CD4-positive, alpha-beta T cell (primary cell): ENCODE measurements around the gene RGS5. TPM values are rescaled to one million over a fixed set of nuclear protein-coding genes. Genes with fewer than 3 reads are reported as not detected.

ENCODE experiments used
- ATAC-seq: fragments of 200-7000 bp; cut with Tn5 transposase; one replicate; pipeline ENCODE4 v1.10.0; 2022; ENCODE audit warnings: mild to moderate bottlenecking; ENCODE audit not compliant: poor library complexity
- CTCF ChIA-PET: fragments of 350-600 bp; sonication (Branson Sonifier 250); formaldehyde crosslinking; loops from one replicate; lab custom pipeline; 2021; ENCODE audit warnings: antibody characterized with exemption, inconsistent platforms; lab: Charles Lee
- POLR2A ChIA-PET: fragments of 350-600 bp; sonication (Branson Sonifier 250); formaldehyde crosslinking; loops from one replicate; lab custom pipeline; 2021; ENCODE audit warnings: antibody characterized with exemption, inconsistent platforms; lab: Charles Lee
- DNase-seq, 14 experiments: peaks; one replicate each; pipeline ENCODE4 v3.0.0-alpha.2; 2013 to 2020; ENCODE audit warnings: mixed read lengths in 2 of 14
- H3K27ac ChIP-seq, 2 donors: one replicate each; pipeline versions ENCODE4 v1.5.1 to v1.7.0; 2013; ENCODE audit warnings: low read length in 2 of 2, low read depth in 1 of 2, mild to moderate bottlenecking in 1 of 2
- H3K27me3 ChIP-seq, 2 experiments: 1 replicate in 1 of 2; 2 replicates in 1 of 2; pipeline versions ENCODE4 v1.6.1 to v1.7.0; 2013; ENCODE audit warnings: low read length in 2 of 2, control low read depth in 1 of 2, mild to moderate bottlenecking in 1 of 2, moderate library complexity in 1 of 2; ENCODE audit not compliant: insufficient read depth in 2 of 2, control insufficient read depth in 1 of 2
- H3K36me3 ChIP-seq: one replicate; pipeline ENCODE4 v1.6.1; 2013; ENCODE audit warnings: low read length, control low read depth; ENCODE audit not compliant: insufficient read depth
- H3K4me1 ChIP-seq: one replicate; pipeline ENCODE4 v1.6.1; 2013; ENCODE audit warnings: low read length, control low read depth; ENCODE audit not compliant: insufficient read depth
- H3K4me3 ChIP-seq: one replicate; pipeline ENCODE4 v1.5.1; 2013; ENCODE audit warnings: mild to moderate bottlenecking, low read length, moderate library complexity
- H3K9me3 ChIP-seq, 2 experiments: 1 replicate in 1 of 2; 2 replicates in 1 of 2; pipeline versions ENCODE4 v1.6.1 to v1.7.0; 2013; ENCODE audit warnings: low read length in 2 of 2, mild to moderate bottlenecking in 2 of 2, control low read depth in 1 of 2, moderate library complexity in 1 of 2; ENCODE audit not compliant: control insufficient read depth in 1 of 2, insufficient read depth in 1 of 2
- H3K27ac Mint-ChIP-seq: one replicate; pipeline ENCODE4 v1.8.0; 2020; ENCODE audit warnings: mixed read lengths
- H3K27me3 Mint-ChIP-seq: one replicate; pipeline ENCODE4 v1.8.0; 2021; ENCODE audit warnings: mixed read lengths
- H3K36me3 Mint-ChIP-seq: one replicate; pipeline ENCODE4 v1.8.0; 2021; ENCODE audit warnings: low read depth, mixed read lengths
- H3K4me1 Mint-ChIP-seq: one replicate; pipeline ENCODE4 v1.8.0; 2021; ENCODE audit warnings: low read depth, mixed read lengths
- H3K4me3 Mint-ChIP-seq: one replicate; pipeline ENCODE4 v1.8.0; 2020; ENCODE audit warnings: mild to moderate bottlenecking, mixed read lengths
- H3K9me3 Mint-ChIP-seq: one replicate; pipeline ENCODE4 v1.8.0; 2020; ENCODE audit warnings: mixed read lengths
- intact Hi-C, 2 experiments: fragments of 100-400 bp; cut with DNase I in 1 of 2; cut with micrococcal nuclease in 1 of 2; formaldehyde crosslinking; loops; one replicate each; pipeline versions ENCODE4 v1.15.1 to v1.9.0; 2023 to 2025; cut with DNase I, micrococcal nuclease
- total RNA-seq, 174 experiments: library from RNA in 2 of 174; stranded (reverse) in 2 of 174; gene quantifications; one replicate each; pipeline ENCODE4 v1.2.3 and lab custom pipeline; 2021 to 2026
- TF ChIP-seq, protein P1 (sequence below): fragments of 200-600 bp; IDR thresholded peaks from one replicate; pipeline ENCODE4 v1.8.0; 2022; ENCODE audit warnings: antibody characterized with exemption, mild to moderate bottlenecking

The RGS5 gene
- total RNA-seq, 2 experiments from 2014 or later, result 1.2 to 1.6 TPM

DNA sequence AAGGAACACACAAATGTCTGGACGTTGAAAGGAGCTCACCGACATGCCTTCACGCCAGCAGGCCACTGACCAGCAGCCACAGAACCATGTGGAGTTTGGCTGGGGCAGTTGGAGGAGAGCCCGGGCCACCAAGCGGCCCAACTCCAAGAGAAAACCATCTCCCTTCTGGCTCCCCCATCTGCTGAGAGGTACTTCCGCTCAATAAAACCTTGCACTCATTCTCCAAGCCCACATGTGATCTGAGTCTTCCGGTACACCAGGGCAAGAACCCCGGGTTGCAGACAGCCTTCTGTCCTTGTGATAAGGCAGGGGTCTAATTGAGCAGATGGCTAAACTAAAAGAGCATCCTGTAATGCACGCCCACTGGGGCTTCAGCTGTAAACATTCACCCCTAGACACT, 109.1 kb downstream of the RGS5 start:
- TF ChIP-seq, protein P1, sequence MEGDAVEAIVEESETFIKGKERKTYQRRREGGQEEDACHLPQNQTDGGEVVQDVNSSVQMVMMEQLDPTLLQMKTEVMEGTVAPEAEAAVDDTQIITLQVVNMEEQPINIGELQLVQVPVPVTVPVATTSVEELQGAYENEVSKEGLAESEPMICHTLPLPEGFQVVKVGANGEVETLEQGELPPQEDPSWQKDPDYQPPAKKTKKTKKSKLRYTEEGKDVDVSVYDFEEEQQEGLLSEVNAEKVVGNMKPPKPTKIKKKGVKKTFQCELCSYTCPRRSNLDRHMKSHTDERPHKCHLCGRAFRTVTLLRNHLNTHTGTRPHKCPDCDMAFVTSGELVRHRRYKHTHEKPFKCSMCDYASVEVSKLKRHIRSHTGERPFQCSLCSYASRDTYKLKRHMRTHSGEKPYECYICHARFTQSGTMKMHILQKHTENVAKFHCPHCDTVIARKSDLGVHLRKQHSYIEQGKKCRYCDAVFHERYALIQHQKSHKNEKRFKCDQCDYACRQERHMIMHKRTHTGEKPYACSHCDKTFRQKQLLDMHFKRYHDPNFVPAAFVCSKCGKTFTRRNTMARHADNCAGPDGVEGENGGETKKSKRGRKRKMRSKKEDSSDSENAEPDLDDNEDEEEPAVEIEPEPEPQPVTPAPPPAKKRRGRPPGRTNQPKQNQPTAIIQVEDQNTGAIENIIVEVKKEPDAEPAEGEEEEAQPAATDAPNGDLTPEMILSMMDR, result no peak
- Mint-ChIP-seq H3K4me1 (no peaks in the 10 kb centered on the region), H3K27me3 (peaks cover 13% of the 10 kb centered on the region), H3K27ac (no peak overlapping the region), H3K4me3 (no peak overlapping the region), H3K36me3 (no peaks in the 10 kb centered on the region), H3K9me3 (no peaks in the 10 kb centered on the region)
- intact Hi-C loops, result no loop called here
- ChIA-PET CTCF (no interaction called here), POLR2A (no interaction called here)
- no peak overlapping the region for H3K27ac ChIP-seq
- H3K27me3 ChIP-seq, result peaks cover 0 to 4% of the 10 kb centered on the region in 2 experiments
- no peaks in the 10 kb centered on the region for H3K9me3 ChIP-seq
- H3K4me1 ChIP-seq, result no peaks in the 10 kb centered on the region
- no peak overlapping the region for H3K4me3 ChIP-seq
- ATAC-seq (no peak), DNase-seq (no peak)
- H3K36me3 ChIP-seq, result no peaks in the 10 kb centered on the region

DNA sequence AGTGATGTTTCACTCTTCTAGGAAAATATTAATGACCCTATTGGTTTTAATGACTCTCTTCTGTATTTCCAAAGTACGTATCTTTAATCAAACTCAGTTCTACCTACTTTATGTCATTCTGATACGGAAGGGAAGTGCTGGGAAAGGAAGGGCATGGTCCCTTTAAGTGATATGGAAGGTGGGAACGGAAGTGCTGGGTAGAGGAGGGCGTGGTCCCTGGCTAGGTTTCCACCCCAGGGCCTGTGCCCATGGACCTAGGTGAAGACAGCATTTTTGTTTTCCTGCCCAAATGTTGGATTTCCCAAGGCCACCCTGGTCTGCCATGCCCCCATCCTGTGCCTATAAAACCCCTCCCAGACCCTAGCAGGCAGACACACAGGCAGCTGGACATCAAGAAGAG, 109.5 kb downstream of the RGS5 start:
- Mint-ChIP-seq H3K36me3 (no peaks in the 10 kb centered on the region), H3K27me3 (peaks cover 13% of the 10 kb centered on the region), H3K4me1 (no peaks in the 10 kb centered on the region), H3K9me3 (no peaks in the 10 kb centered on the region), H3K4me3 (no peak overlapping the region), H3K27ac (no peak overlapping the region)
- ChIA-PET POLR2A (no interaction called here), CTCF (no interaction called here)
- TF ChIP-seq, protein P1, result no peak
- DNase-seq (no peak), ATAC-seq (no peak)
- Histone ChIP-seq H3K4me3 (no peak overlapping the region), H3K9me3 (no peaks in the 10 kb centered on the region), H3K36me3 (no peaks in the 10 kb centered on the region), H3K27me3 (peaks cover 0 to 4% of the 10 kb centered on the region in 2 experiments), H3K27ac (no peak overlapping the region), H3K4me1 (no peaks in the 10 kb centered on the region)
- intact Hi-C loops, result no loop called here

Other genes starting within 250 kb of the RGS5 start
- gene RGS4, start 133.6 kb downstream of the RGS5 start, total RNA-seq, result not detected
- gene NUF2, start 119.0 kb upstream of the RGS5 start, total RNA-seq, result 1 to 10 TPM; 1.8 TPM